A549 (cell line): ENCODE measurements around the gene AKTIP.

Experiments
- CHD2 ChIP-seq: fragments of 150-350 bp; IDR thresholded peaks from 2 replicates; pipeline ENCODE4 v1.6.1; 2014; ENCODE audit warnings: low read length; ENCODE audit not compliant: partially characterized antibody
- EP300 ChIP-seq, 2 experiments: fragments of >200 bp; sonication (Bioruptor Twin); formaldehyde crosslinking; IDR thresholded peaks; 2 replicates in 1 of 2; 3 replicates in 1 of 2; pipeline ENCODE4 v1.6.1; 2016 to 2017
- POLR2A ChIP-seq: IDR thresholded peaks from 2 replicates; pipeline ENCODE4 v1.6.1; 2012; ENCODE audit warnings: mild to moderate bottlenecking, low read length
- TF ChIP-seq, protein P1 (sequence below): fragments of >200 bp; sonication (Bioruptor Twin); formaldehyde crosslinking; IDR thresholded peaks from 3 replicates; pipeline ENCODE4 v1.5.1; 2016

DNA sequence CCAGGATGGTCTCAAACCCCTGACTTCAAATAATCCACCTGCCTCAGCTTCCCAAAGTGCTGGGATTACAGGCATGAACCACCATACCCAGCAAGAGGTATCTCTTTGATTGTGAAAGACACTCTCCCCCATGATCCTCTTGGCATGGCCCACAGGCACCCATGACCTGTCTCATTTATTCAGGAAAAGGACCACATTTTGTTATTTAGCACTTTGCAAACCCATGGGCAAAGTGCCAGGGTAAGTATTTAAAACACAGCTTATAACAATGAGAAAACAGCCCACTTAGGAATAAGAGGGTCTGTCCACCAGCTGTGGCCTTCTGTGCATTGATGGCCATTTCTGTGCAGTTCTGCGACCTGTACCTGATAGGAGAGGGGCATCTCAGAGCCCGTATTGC, 12.8 kb upstream of the AKTIP start:
- TF ChIP-seq CHD2, result no peak
- TF ChIP-seq POLR2A, result no peak
- TF ChIP-seq EP300 (IDR thresholded peaks at IDR 0.05), result no peak
- TF ChIP-seq, protein P1, sequence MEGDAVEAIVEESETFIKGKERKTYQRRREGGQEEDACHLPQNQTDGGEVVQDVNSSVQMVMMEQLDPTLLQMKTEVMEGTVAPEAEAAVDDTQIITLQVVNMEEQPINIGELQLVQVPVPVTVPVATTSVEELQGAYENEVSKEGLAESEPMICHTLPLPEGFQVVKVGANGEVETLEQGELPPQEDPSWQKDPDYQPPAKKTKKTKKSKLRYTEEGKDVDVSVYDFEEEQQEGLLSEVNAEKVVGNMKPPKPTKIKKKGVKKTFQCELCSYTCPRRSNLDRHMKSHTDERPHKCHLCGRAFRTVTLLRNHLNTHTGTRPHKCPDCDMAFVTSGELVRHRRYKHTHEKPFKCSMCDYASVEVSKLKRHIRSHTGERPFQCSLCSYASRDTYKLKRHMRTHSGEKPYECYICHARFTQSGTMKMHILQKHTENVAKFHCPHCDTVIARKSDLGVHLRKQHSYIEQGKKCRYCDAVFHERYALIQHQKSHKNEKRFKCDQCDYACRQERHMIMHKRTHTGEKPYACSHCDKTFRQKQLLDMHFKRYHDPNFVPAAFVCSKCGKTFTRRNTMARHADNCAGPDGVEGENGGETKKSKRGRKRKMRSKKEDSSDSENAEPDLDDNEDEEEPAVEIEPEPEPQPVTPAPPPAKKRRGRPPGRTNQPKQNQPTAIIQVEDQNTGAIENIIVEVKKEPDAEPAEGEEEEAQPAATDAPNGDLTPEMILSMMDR, result no peak
